CD4-positive, alpha-beta memory T cell (primary cell): ENCODE results near the gene AVP. TPM values are rescaled to one million over a fixed set of nuclear protein-coding genes. Genes with fewer than 3 reads are reported as not detected.
A peak's percentile ranks its signal among the peaks of the same experiment; 100 is the strongest.
"Not testable (repeated sequence)": the region's sequence is repeated elsewhere in the genome, so short reads cannot be mapped to it uniquely, and the experiment has no call there.

Source experiments
- CTCF ChIA-PET: fragments of 350-600 bp; sonication (Branson Sonifier 250); formaldehyde crosslinking; loops from one replicate; lab custom pipeline; 2021; ENCODE audit warnings: inconsistent platforms; ENCODE audit not compliant: partially characterized antibody; lab: Charles Lee
- POLR2A ChIA-PET: fragments of 350-600 bp; sonication (Branson Sonifier 250); formaldehyde crosslinking; loops from one replicate; lab custom pipeline; 2021; ENCODE audit not compliant: partially characterized antibody; lab: Charles Lee
- DNase-seq, 5 donors: peaks; one replicate each; pipeline versions ENCODE4 v3.0.0 to v3.0.0-alpha.2; 2020 to 2022; ENCODE audit warnings: mixed read lengths in 1 of 5
- H3K27ac ChIP-seq: one replicate; pipeline ENCODE4 v1.7.0; 2013; ENCODE audit warnings: low read depth, low read length
- H3K27me3 ChIP-seq: 2 replicates; pipeline ENCODE4 v1.7.0; 2013; ENCODE audit warnings: mild to moderate bottlenecking, low read length, moderate library complexity; ENCODE audit not compliant: insufficient read depth
- H3K36me3 ChIP-seq: 2 replicates; pipeline ENCODE4 v1.7.0; 2013; ENCODE audit warnings: mild to moderate bottlenecking, low read length, moderate library complexity; ENCODE audit not compliant: insufficient read depth
- H3K4me1 ChIP-seq: 2 replicates; pipeline ENCODE4 v1.7.0; 2013; ENCODE audit warnings: mild to moderate bottlenecking, low read length, moderate library complexity; ENCODE audit not compliant: insufficient read depth
- H3K4me3 ChIP-seq, 2 donors: one replicate each; pipeline ENCODE4 v1.7.0; 2013; ENCODE audit warnings: low read length in 2 of 2, mild to moderate bottlenecking in 1 of 2
- H3K9me3 ChIP-seq, 2 donors: one replicate each; pipeline ENCODE4 v1.7.0; 2013; ENCODE audit warnings: low read length in 2 of 2, control low read depth in 1 of 2; ENCODE audit not compliant: control insufficient read depth in 1 of 2
- H3K27ac Mint-ChIP-seq, 7 donors: one replicate each; pipeline ENCODE4 v1.8.0; 2020 to 2021; ENCODE audit warnings: mixed read lengths in 7 of 7, mild to moderate bottlenecking in 6 of 7, inconsistent platforms in 3 of 7, moderate library complexity in 3 of 7
- H3K27me3 Mint-ChIP-seq, 2 donors: one replicate each; pipeline ENCODE4 v1.8.0; 2020 to 2021; ENCODE audit warnings: mixed read lengths in 2 of 2
- H3K36me3 Mint-ChIP-seq, 2 donors: one replicate each; pipeline ENCODE4 v1.8.0; 2020 to 2021; ENCODE audit warnings: mixed read lengths in 2 of 2, inconsistent platforms in 1 of 2, mild to moderate bottlenecking in 1 of 2
- H3K4me1 Mint-ChIP-seq, 4 donors: one replicate each; pipeline ENCODE4 v1.8.0; 2020 to 2021; ENCODE audit warnings: mixed read lengths in 4 of 4, mild to moderate bottlenecking in 1 of 4
- H3K4me3 Mint-ChIP-seq, 8 donors: one replicate each; pipeline ENCODE4 v1.8.0; 2020 to 2021; ENCODE audit warnings: mixed read lengths in 8 of 8, mild to moderate bottlenecking in 7 of 8, moderate library complexity in 6 of 8, inconsistent platforms in 3 of 8
- H3K9me3 Mint-ChIP-seq, 8 donors: one replicate each; pipeline ENCODE4 v1.8.0; 2020 to 2021; ENCODE audit warnings: mixed read lengths in 8 of 8, mild to moderate bottlenecking in 5 of 8, inconsistent platforms in 3 of 8, moderate library complexity in 1 of 8
- intact Hi-C: fragments of 100-400 bp; cut with micrococcal nuclease; formaldehyde crosslinking; loops from one replicate; pipeline ENCODE4 v1.15.1; 2023
- polyA plus RNA-seq, 2 donors: library from polyadenylated mRNA; unstranded; fragments of 300-500 nt; fragmentation: Illumina TruSeq; gene quantifications; one replicate each; pipeline ENCODE4 v1.2.3, GENCODE V29; 2021
- total RNA-seq, 2 experiments: library from RNA; stranded (reverse); gene quantifications; one replicate each; pipeline ENCODE4 v1.2.3, GENCODE V29; 2021

Gene AVP
- total and polyA plus RNA-seq, 4 experiments from 2014 or later: not detected

GRCh38 chr20:3068986-3069900 is 15.3 kb downstream of the AVP start:
- Histone ChIP-seq H3K4me1 (peaks cover 18% of the 10 kb centered on the region), H3K27me3 (no peaks in the 10 kb centered on the region), H3K27ac (no peak overlapping the region), H3K36me3 (no peaks in the 10 kb centered on the region), H3K4me3 (no peak overlapping the region), H3K9me3 (no peaks in the 10 kb centered on the region)
- peaks cover 16 to 20% (median 17%) of the 10 kb centered on the region in 4 donors for H3K4me1 Mint-ChIP-seq
- peak overlapping the region in 1 of 7 donors; percentile 72 for H3K27ac Mint-ChIP-seq
- intact Hi-C loops: loop anchor here (1.0 kb wide), 1 partner anchor 46 kb away; no protein-coding TSS in a partner anchor
- no peaks in the 10 kb centered on the region for H3K9me3 Mint-ChIP-seq
- no peaks in the 10 kb centered on the region for H3K27me3 Mint-ChIP-seq
- H3K36me3 Mint-ChIP-seq: no peaks in the 10 kb centered on the region
- DNase-seq: peak in 4 of 5 donors; percentile 19 to 37 (median 27)
- ChIA-PET POLR2A (interaction anchor here (1.3 to 1.8 kb wide), 2 partner anchors 23 to 88 kb away, joined by 5 to 6 read pairs; no protein-coding TSS in a partner anchor), CTCF (interaction anchor here (0.6 to 2.2 kb wide), 11 partner anchors 8 to 245 kb away, joined by 3 to 20 read pairs (median 4); no protein-coding TSS in a partner anchor)
- H3K4me3 Mint-ChIP-seq: peak overlapping the region in 1 of 8 donors; percentile 43

- H3K27me3 ChIP-seq: no peaks in the 10 kb centered on the region
- Mint-ChIP-seq H3K36me3 (no peaks in the 10 kb centered on the region), H3K27ac (peak overlapping the region in 1 of 7 donors; percentile 59), H3K4me1 (peaks cover 16 to 20% (median 16%) of the 10 kb centered on the region in 4 donors), H3K9me3 (no peaks in the 10 kb centered on the region), H3K4me3 (no peak overlapping the region), H3K27me3 (no peaks in the 10 kb centered on the region)
- no peaks in the 10 kb centered on the region for H3K36me3 ChIP-seq
- CTCF ChIA-PET: interaction anchor here (1.0 to 1.9 kb wide), 3 partner anchors 10 to 249 kb away, joined by 3 to 7 read pairs (median 6); no protein-coding TSS in a partner anchor
- no peak for DNase-seq
- H3K4me3 ChIP-seq: no peak overlapping the region
- POLR2A ChIA-PET: interaction anchor here (1.3 kb wide), 1 partner anchor 89 kb away, joined by 5 read pairs; no protein-coding TSS in a partner anchor
- no peak overlapping the region for H3K27ac ChIP-seq
- intact Hi-C loops: no loop called here
- H3K4me1 ChIP-seq: peaks cover 18% of the 10 kb centered on the region
- no peaks in the 10 kb centered on the region for H3K9me3 ChIP-seq
Observed at GRCh38 chr20:3068075-3068474, 16.4 kb downstream of the AVP start.

GRCh38 chr20:3067139-3068014 is 17.1 kb downstream of the AVP start:
- H3K27me3 Mint-ChIP-seq: no peaks in the 10 kb centered on the region
- no peaks in the 10 kb centered on the region for H3K36me3 ChIP-seq
- no peak overlapping the region for H3K4me3 ChIP-seq
- DNase-seq: no peak
- H3K36me3 Mint-ChIP-seq: no peaks in the 10 kb centered on the region
- no peak overlapping the region for H3K27ac ChIP-seq
- intact Hi-C loops: no loop called here
- peaks cover 14 to 17% (median 14%) of the 10 kb centered on the region in 4 donors for H3K4me1 Mint-ChIP-seq
- no peaks in the 10 kb centered on the region for H3K9me3 ChIP-seq
- H3K27ac Mint-ChIP-seq: peak overlapping the region in 1 of 7 donors; percentile 59
- ChIA-PET CTCF (interaction anchor here (0.6 to 1.9 kb wide), 3 partner anchors 10 to 249 kb away, joined by 3 to 7 read pairs (median 3); no protein-coding TSS in a partner anchor), POLR2A (no interaction called here)
- peaks cover 13% of the 10 kb centered on the region for H3K4me1 ChIP-seq
- H3K9me3 Mint-ChIP-seq: no peaks in the 10 kb centered on the region
- H3K4me3 Mint-ChIP-seq: no peak overlapping the region
- H3K27me3 ChIP-seq: no peaks in the 10 kb centered on the region

- peaks cover 5 to 13% (median 8%) of the 10 kb centered on the region in 4 donors for H3K4me1 Mint-ChIP-seq
- H3K9me3 Mint-ChIP-seq, H3K9me3 ChIP-seq, DNase-seq, H3K27me3 Mint-ChIP-seq, H3K4me3 Mint-ChIP-seq, POLR2A ChIA-PET, H3K4me3 ChIP-seq, H3K27ac ChIP-seq, intact Hi-C loops, H3K4me1 ChIP-seq, H3K36me3 ChIP-seq, H3K27me3 ChIP-seq, H3K36me3 Mint-ChIP-seq: not testable (repeated sequence)
- CTCF ChIA-PET: interaction anchor here (0.9 to 2.0 kb wide), 2 partner anchors 10 to 13 kb away, joined by 3 to 6 read pairs; no protein-coding TSS in a partner anchor
- H3K27ac Mint-ChIP-seq: peak overlapping the region in 1 of 7 donors; percentile 36
Observed at GRCh38 chr20:3064119-3064518, 20.4 kb downstream of the AVP start.

GRCh38 chr20:3059489-3059888 is 25.0 kb downstream of the AVP start:
- Histone ChIP-seq H3K27ac (no peak overlapping the region), H3K4me3 (no peak overlapping the region), H3K4me1 (no peaks in the 10 kb centered on the region), H3K9me3 (no peaks in the 10 kb centered on the region), H3K36me3 (no peaks in the 10 kb centered on the region), H3K27me3 (no peaks in the 10 kb centered on the region)
- intact Hi-C loops: no loop called here
- Mint-ChIP-seq H3K4me1 (peaks cover 3 to 8% (median 6%) of the 10 kb centered on the region in 4 donors), H3K27me3 (no peaks in the 10 kb centered on the region), H3K27ac (peak overlapping the region in 1 of 7 donors; percentile 60), H3K4me3 (no peak overlapping the region), H3K9me3 (no peaks in the 10 kb centered on the region), H3K36me3 (peaks cover 0 to 3% of the 10 kb centered on the region in 2 donors)
- ChIA-PET CTCF (no interaction called here), POLR2A (no interaction called here)
- DNase-seq: no peak

GRCh38 chr20:3051385-3052019 is 33.0 kb downstream of the AVP start:
- Histone ChIP-seq H3K27ac (no peak overlapping the region), H3K27me3 (no peaks in the 10 kb centered on the region), H3K4me1 (peaks cover 19% of the 10 kb centered on the region), H3K36me3 (peaks cover 20% of the 10 kb centered on the region), H3K9me3 (no peaks in the 10 kb centered on the region), H3K4me3 (no peak overlapping the region)
- peaks cover 12 to 16% of the 10 kb centered on the region in 2 donors for H3K36me3 Mint-ChIP-seq
- no peaks in the 10 kb centered on the region for H3K9me3 Mint-ChIP-seq
- peaks cover 6 to 18% (median 9%) of the 10 kb centered on the region in 4 donors for H3K4me1 Mint-ChIP-seq
- ChIA-PET POLR2A (interaction anchor here (0.6 kb wide), 1 partner anchor 78 kb away, joined by 4 read pairs; no protein-coding TSS in a partner anchor), CTCF (interaction anchor here (0.7 to 1.1 kb wide), 3 partner anchors 45 to 1587 kb away, joined by 3 read pairs; no protein-coding TSS in a partner anchor)
- no peak for DNase-seq
- intact Hi-C loops: loop anchor here (5.0 kb wide), 1 partner anchor 151 kb away; the partner anchor contains the start of gene DDRGK1
- no peak overlapping the region for H3K4me3 Mint-ChIP-seq
- H3K27me3 Mint-ChIP-seq: no peaks in the 10 kb centered on the region
- H3K27ac Mint-ChIP-seq: peak overlapping the region in 2 of 7 donors; percentile 46 to 78
